GM23338 (cell line): Measurements from ENCODE around the gene IRGC. TPM values are rescaled to one million over a fixed set of nuclear protein-coding genes. Genes with fewer than 3 reads are reported as not detected.
A peak's percentile ranks its signal among the peaks of the same experiment; 100 is the strongest.

ENCODE experiments used
- ATAC-seq: fragments of 200-7000 bp; cut with Tn5 transposase; 3 replicates; pipeline ENCODE4 v1.9.1; 2020
- DNase-seq: peaks from one replicate; pipeline ENCODE4 v3.0.0-alpha.2; 2015; ENCODE audit warnings: low spot score
- H2AFZ ChIP-seq: fragments of 200-600 bp; sonication (generic); 2 replicates; pipeline ENCODE4 v1.8.0; 2016; ENCODE audit warnings: antibody characterized with exemption, mild to moderate bottlenecking, moderate library complexity
- H3F3A ChIP-seq: fragments of 200-600 bp; sonication (generic); replicated peaks from 2 replicates; pipeline ENCODE4 v1.8.0; 2017; ENCODE audit warnings: antibody characterized with exemption, mixed run types, low read depth
- H3K27ac ChIP-seq: fragments of 200-600 bp; sonication (generic); 2 replicates; pipeline ENCODE4 v1.6.1; 2016; ENCODE audit warnings: low read depth
- H3K27me3 ChIP-seq: fragments of 200-600 bp; sonication (generic); 2 replicates; pipeline ENCODE4 v1.8.0; 2016; ENCODE audit warnings: mild to moderate bottlenecking, mixed run types, moderate library complexity; ENCODE audit not compliant: insufficient read depth
- H3K36me3 ChIP-seq: fragments of 200-600 bp; sonication (generic); 2 replicates; pipeline ENCODE4 v1.8.0; 2016; ENCODE audit warnings: mild to moderate bottlenecking; ENCODE audit not compliant: insufficient read depth
- H3K4me1 ChIP-seq: fragments of 200-600 bp; sonication (generic); 2 replicates; pipeline ENCODE4 v1.8.0; 2016; ENCODE audit warnings: mild to moderate bottlenecking, moderate library complexity; ENCODE audit not compliant: insufficient read depth
- H3K4me2 ChIP-seq: fragments of 200-600 bp; sonication (generic); 2 replicates; pipeline ENCODE4 v1.7.1; 2017; ENCODE audit warnings: mixed run types
- H3K4me3 ChIP-seq: fragments of 200-600 bp; sonication (generic); 2 replicates; pipeline ENCODE4 v1.6.1; 2016; ENCODE audit warnings: mixed run types
- H3K79me2 ChIP-seq: fragments of 200-600 bp; sonication (generic); replicated peaks from 2 replicates; pipeline ENCODE4 v1.8.0; 2017; ENCODE audit warnings: mild to moderate bottlenecking; ENCODE audit not compliant: insufficient read depth
- H3K9me2 ChIP-seq: fragments of 200-600 bp; sonication (generic); 2 replicates; pipeline ENCODE4 v1.8.0; 2017; ENCODE audit not compliant: insufficient read depth
- H4K20me1 ChIP-seq: fragments of 200-600 bp; sonication (generic); replicated peaks from 2 replicates; pipeline ENCODE4 v1.8.0; 2017; ENCODE audit warnings: mild to moderate bottlenecking; ENCODE audit not compliant: insufficient read depth
- H3K27ac Mint-ChIP-seq: 2 replicates; pipeline ENCODE4 v1.8.0; 2020; ENCODE audit warnings: inconsistent platforms, mild to moderate bottlenecking, moderate library complexity, mixed read lengths
- H3K27me3 Mint-ChIP-seq: 3 replicates; pipeline ENCODE4 v1.8.0; 2022; ENCODE audit warnings: low read depth, mild to moderate bottlenecking, moderate library complexity, mixed read lengths, inconsistent platforms; ENCODE audit not compliant: insufficient read depth, poor library complexity
- H3K36me3 Mint-ChIP-seq: 3 replicates; pipeline ENCODE4 v1.8.0; 2021; ENCODE audit warnings: low read depth, mild to moderate bottlenecking, inconsistent platforms, moderate library complexity, mixed read lengths
- H3K4me1 Mint-ChIP-seq: 3 replicates; pipeline ENCODE4 v1.8.0; 2020; ENCODE audit warnings: mild to moderate bottlenecking, inconsistent platforms, mixed read lengths
- H3K4me3 Mint-ChIP-seq: 3 replicates; pipeline ENCODE4 v1.8.0; 2021; ENCODE audit warnings: moderate library complexity, mild to moderate bottlenecking, inconsistent platforms, mixed read lengths
- H3K9me3 Mint-ChIP-seq: 3 replicates; pipeline ENCODE4 v1.8.0; 2020; ENCODE audit warnings: moderate library complexity, mild to moderate bottlenecking, inconsistent platforms, mixed read lengths
- CREB1 ChIP-seq: fragments of 250-450 bp; sonication (Bioruptor Pico); IDR thresholded peaks from 2 replicates; pipeline ENCODE4 v1.5.0; 2020; ENCODE audit warnings: low read depth, mild to moderate bottlenecking, moderate library complexity
- ETS1 ChIP-seq: IDR thresholded peaks from 2 replicates; pipeline ENCODE4 v1.6.1; 2016; ENCODE audit warnings: antibody characterized with exemption
- EZH2 ChIP-seq: fragments of 200-600 bp; sonication (generic); IDR thresholded peaks from one replicate; pipeline ENCODE4 v1.8.0; 2017; ENCODE audit warnings: antibody characterized with exemption, mild to moderate bottlenecking, low read depth; ENCODE audit not compliant: unreplicated experiment
- JUNB ChIP-seq: IDR thresholded peaks from one replicate; pipeline ENCODE4 v1.6.1; 2016; ENCODE audit warnings: antibody characterized with exemption; ENCODE audit not compliant: unreplicated experiment
- POLR2AphosphoS5 ChIP-seq: IDR thresholded peaks from 2 replicates; pipeline ENCODE4 v1.6.1; 2016; ENCODE audit warnings: antibody characterized with exemption, low read depth
- REST ChIP-seq: IDR thresholded peaks from one replicate; pipeline ENCODE4 v1.6.1; 2018; ENCODE audit warnings: antibody characterized with exemption; ENCODE audit not compliant: unreplicated experiment
- ZNF114 ChIP-seq: fragments of 250-450 bp; sonication (Bioruptor Pico); IDR thresholded peaks from 2 replicates; pipeline ENCODE4 v1.5.0; 2020; ENCODE audit warnings: mild to moderate bottlenecking, moderate library complexity
- ZNF331 ChIP-seq: fragments of 250-450 bp; sonication (Bioruptor Pico); IDR thresholded peaks from 2 replicates; pipeline ENCODE4 v1.5.0; 2020; ENCODE audit warnings: low read depth, mild to moderate bottlenecking, moderate library complexity
- ZNF462 ChIP-seq: fragments of 250-450 bp; sonication (Bioruptor Pico); IDR thresholded peaks from 2 replicates; pipeline ENCODE4 v1.5.0; 2020; ENCODE audit warnings: mild to moderate bottlenecking, moderate library complexity
- polyA plus RNA-seq: library from polyadenylated mRNA; unstranded; fragments of >200 nt; fragmentation: Nextera tagmentation; extraction: Ambion mirVana; gene quantifications from 2 replicates; pipeline ENCODE4 v1.2.1, GENCODE V29; 2016
- total RNA-seq: library from RNA; depleted of rRNA; stranded (reverse); fragments of >200 nt; shearing (Covaris generic); gene quantifications from 2 replicates; pipeline ENCODE4 v1.2.3, GENCODE V29; 2014

IRGC gene
- total and polyA plus RNA-seq, 2 experiments from 2014 or later = not detected

- TF ChIP-seq REST = no peak
- no peak for TF ChIP-seq POLR2AphosphoS5
- TF ChIP-seq CREB1 (CRISPR knock-in tag) = no peak
- TF ChIP-seq EZH2 = no peak
These were observed 21.3 kb upstream of the IRGC start (continued) for GRCh38 chr19:43694553-43694952.

- H3F3A ChIP-seq = no peaks in the 10 kb centered on the region
- Mint-ChIP-seq H3K4me3 (no peak overlapping the region), H3K27me3 (peaks cover 21% of the 10 kb centered on the region), H3K9me3 (peaks cover 10% of the 10 kb centered on the region), H3K4me1 (peaks cover 6% of the 10 kb centered on the region; the same call in 1 of the 3 replicates), H3K27ac (no peak overlapping the region), H3K36me3 (no peaks in the 10 kb centered on the region)
- ATAC-seq (no peak), DNase-seq (no peak)
- no peaks in the 10 kb centered on the region for H3K9me2 ChIP-seq
- no peak overlapping the region for H3K4me2 ChIP-seq
- no peak overlapping the region for H3K27ac ChIP-seq
- H3K4me1 ChIP-seq = no peaks in the 10 kb centered on the region
- TF ChIP-seq ZNF331 (peak; percentile 90), CREB1 (CRISPR knock-in tag) (no peak)
- H3K36me3 ChIP-seq = no peaks in the 10 kb centered on the region
- no peaks in the 10 kb centered on the region; the same call in 1 of the 2 replicates for H4K20me1 ChIP-seq
- no peaks in the 10 kb centered on the region for H3K79me2 ChIP-seq
- H3K4me3 ChIP-seq = no peak overlapping the region
- peaks cover 24% of the 10 kb centered on the region for H3K27me3 ChIP-seq
- no peak overlapping the region for H2AFZ ChIP-seq
These were observed 19.7 kb upstream of the IRGC start for GRCh38 chr19:43695985-43696704.

- Mint-ChIP-seq H3K36me3 (no peaks in the 10 kb centered on the region), H3K27me3 (peaks cover 21% of the 10 kb centered on the region), H3K27ac (no peak overlapping the region), H3K4me3 (no peak overlapping the region), H3K9me3 (peaks cover 2% of the 10 kb centered on the region; the same call in 2 of the 3 replicates), H3K4me1 (peaks cover 6% of the 10 kb centered on the region; the same call in 1 of the 3 replicates)
- Histone ChIP-seq H3F3A (no peaks in the 10 kb centered on the region), H3K4me3 (no peak overlapping the region), H3K27me3 (peaks cover 24% of the 10 kb centered on the region), H3K79me2 (no peaks in the 10 kb centered on the region), H3K9me2 (no peaks in the 10 kb centered on the region), H2AFZ (no peak overlapping the region), H3K4me1 (no peaks in the 10 kb centered on the region), H3K27ac (no peak overlapping the region), H3K4me2 (no peak overlapping the region), H4K20me1 (no peaks in the 10 kb centered on the region; the same call in 1 of the 2 replicates), H3K36me3 (no peaks in the 10 kb centered on the region)
- DNase-seq (no peak), ATAC-seq (no peak)
- TF ChIP-seq ZNF331 = no peak
- TF ChIP-seq ZNF114 (CRISPR knock-in tag) = no peak
- TF ChIP-seq JUNB = no peak
- no peak for TF ChIP-seq ETS1
- no peak for TF ChIP-seq ZNF462 (CRISPR knock-in tag)
These were observed 18.6 kb upstream of the IRGC start for GRCh38 chr19:43697295-43697694.
